ENCODE data around the gene PRLHR. TPM values are rescaled to one million over a fixed set of nuclear protein-coding genes. Genes with fewer than 3 reads are reported as not detected.

Gene PRLHR
- polyA plus RNA-seq, 1 of the 3 experiments (the other 2 are of a cell fraction) = not detected

GRCh38 chr10:118583611-118584010, 11.8 kb downstream of the PRLHR start (continued):
- TF ChIP-seq CTCF (IDR thresholded peaks at IDR 0.05) (no peak), USF2 (IDR thresholded peaks at IDR 0.05; ENCODE audit: borderline replicate concordance, low read depth, low read length) (no peak)

- no peak for DNase-seq
- H3F3A ChIP-seq (replicated peaks; ENCODE audit: insufficient read depth) = peaks cover 7% of the 10 kb centered on the region
- ChIA-PET POLR2A (no interaction called here), CTCF (interaction anchor here (2.2 kb wide), 1 partner anchor 13 kb away, joined by 11 read pairs; no protein-coding TSS in a partner anchor)
- no peaks in the 10 kb centered on the region for H3K27me3 ChIP-seq (ENCODE audit: insufficient read depth)
- H3K9me3 ChIP-seq = no peaks in the 10 kb centered on the region
- WGBS (ENCODE audit: low lambda C conversion rate) = 58% methylated on average over 2 of the region's 3 CpGs
- no peaks in the 10 kb centered on the region for H3K36me3 ChIP-seq (replicated peaks in 1 of 2; ENCODE audit: control insufficient read depth in 1 of 2, insufficient read depth in 2 of 2, low read length in 1 of 2)
- H3K27ac ChIP-seq (ENCODE audit: low read depth in 2 of 2, low read length in 1 of 2) = no peak overlapping the region
- no peak overlapping the region for H3K4me2 ChIP-seq
- no peak for TF ChIP-seq JUND (IDR thresholded peaks at IDR 0.05)
- TF ChIP-seq TCF12 (IDR thresholded peaks at IDR 0.05) = no peak
- no peak for TF ChIP-seq USF2 (IDR thresholded peaks at IDR 0.05; ENCODE audit: borderline replicate concordance, low read depth, low read length)
- H3K9me2 ChIP-seq = no peaks in the 10 kb centered on the region
- H3K79me2 ChIP-seq (ENCODE audit: insufficient read depth) = no peaks in the 10 kb centered on the region
- no peak overlapping the region for H2AFZ ChIP-seq (ENCODE audit: low read depth)
- no peak overlapping the region for H3K4me3 ChIP-seq (ENCODE audit: low read depth in 2 of 2, low read length in 1 of 2)
- no peak overlapping the region for H3K9ac ChIP-seq
- H3K4me1 ChIP-seq (ENCODE audit: control insufficient read depth in 1 of 2, insufficient read depth in 2 of 2, low read depth in 1 of 2, low read length in 1 of 2) = no peaks in the 10 kb centered on the region; a peak in 1 of 4 replicates
- H4K20me1 ChIP-seq (ENCODE audit: insufficient read depth) = no peaks in the 10 kb centered on the region
Observed at GRCh38 chr10:118582511-118582910, 12.9 kb downstream of the PRLHR start.

GRCh38 chr10:118581340-118581739, 14.1 kb downstream of the PRLHR start:
- H4K20me1 ChIP-seq (ENCODE audit: insufficient read depth) = no peaks in the 10 kb centered on the region
- DNase-seq = no peak
- H3K4me1 ChIP-seq (ENCODE audit: control insufficient read depth in 1 of 2, insufficient read depth in 2 of 2, low read depth in 1 of 2, low read length in 1 of 2) = no peaks in the 10 kb centered on the region; a peak in 1 of 4 replicates
- H3K27ac ChIP-seq (ENCODE audit: low read depth in 2 of 2, low read length in 1 of 2) = no peak overlapping the region
- no peaks in the 10 kb centered on the region for H3K9me3 ChIP-seq
- H3K79me2 ChIP-seq (ENCODE audit: insufficient read depth) = no peaks in the 10 kb centered on the region
- no peaks in the 10 kb centered on the region for H3K9me2 ChIP-seq
- no peak overlapping the region for H3K4me2 ChIP-seq
- peaks cover 7% of the 10 kb centered on the region for H3F3A ChIP-seq (replicated peaks; ENCODE audit: insufficient read depth)
- POLR2A ChIA-PET = no interaction called here
- no peak overlapping the region for H2AFZ ChIP-seq (ENCODE audit: low read depth)
- no peaks in the 10 kb centered on the region for H3K36me3 ChIP-seq (replicated peaks in 1 of 2; ENCODE audit: control insufficient read depth in 1 of 2, insufficient read depth in 2 of 2, low read length in 1 of 2)
- H3K4me3 ChIP-seq (ENCODE audit: low read depth in 2 of 2, low read length in 1 of 2) = no peak overlapping the region
- H3K9ac ChIP-seq = no peak overlapping the region
- H3K27me3 ChIP-seq (ENCODE audit: insufficient read depth) = no peaks in the 10 kb centered on the region
- TF ChIP-seq RCOR1 (IDR thresholded peaks at IDR 0.05; ENCODE audit: low read length) (no peak), GATA2 (CRISPR knock-in tag; IDR thresholded peaks at IDR 0.05) (no peak), GABPA (IDR thresholded peaks at IDR 0.05; ENCODE audit: low read depth) (no peak), RXRA (IDR thresholded peaks at IDR 0.05; ENCODE audit: borderline replicate concordance, low read depth) (no peak), NFIC (IDR thresholded peaks at IDR 0.05; ENCODE audit: borderline replicate concordance) (no peak), REST (IDR thresholded peaks at IDR 0.05; ENCODE audit: low read depth, low read length) (no peak), YY1 (IDR thresholded peaks at IDR 0.05; ENCODE audit: low read depth) (no peak)
- WGBS (ENCODE audit: low lambda C conversion rate) = 35% methylated on average over 4 of the region's 4 CpGs
- CTCF ChIA-PET = interaction anchor here (0.9 to 2.2 kb wide), 5 partner anchors 9 to 98 kb away, joined by 3 to 11 read pairs (median 4); no protein-coding TSS in a partner anchor
